ENCODE data around the gene CEP41.

Gene CEP41, protein sequence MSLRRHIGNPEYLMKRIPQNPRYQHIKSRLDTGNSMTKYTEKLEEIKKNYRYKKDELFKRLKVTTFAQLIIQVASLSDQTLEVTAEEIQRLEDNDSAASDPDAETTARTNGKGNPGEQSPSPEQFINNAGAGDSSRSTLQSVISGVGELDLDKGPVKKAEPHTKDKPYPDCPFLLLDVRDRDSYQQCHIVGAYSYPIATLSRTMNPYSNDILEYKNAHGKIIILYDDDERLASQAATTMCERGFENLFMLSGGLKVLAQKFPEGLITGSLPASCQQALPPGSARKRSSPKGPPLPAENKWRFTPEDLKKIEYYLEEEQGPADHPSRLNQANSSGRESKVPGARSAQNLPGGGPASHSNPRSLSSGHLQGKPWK

DNA sequence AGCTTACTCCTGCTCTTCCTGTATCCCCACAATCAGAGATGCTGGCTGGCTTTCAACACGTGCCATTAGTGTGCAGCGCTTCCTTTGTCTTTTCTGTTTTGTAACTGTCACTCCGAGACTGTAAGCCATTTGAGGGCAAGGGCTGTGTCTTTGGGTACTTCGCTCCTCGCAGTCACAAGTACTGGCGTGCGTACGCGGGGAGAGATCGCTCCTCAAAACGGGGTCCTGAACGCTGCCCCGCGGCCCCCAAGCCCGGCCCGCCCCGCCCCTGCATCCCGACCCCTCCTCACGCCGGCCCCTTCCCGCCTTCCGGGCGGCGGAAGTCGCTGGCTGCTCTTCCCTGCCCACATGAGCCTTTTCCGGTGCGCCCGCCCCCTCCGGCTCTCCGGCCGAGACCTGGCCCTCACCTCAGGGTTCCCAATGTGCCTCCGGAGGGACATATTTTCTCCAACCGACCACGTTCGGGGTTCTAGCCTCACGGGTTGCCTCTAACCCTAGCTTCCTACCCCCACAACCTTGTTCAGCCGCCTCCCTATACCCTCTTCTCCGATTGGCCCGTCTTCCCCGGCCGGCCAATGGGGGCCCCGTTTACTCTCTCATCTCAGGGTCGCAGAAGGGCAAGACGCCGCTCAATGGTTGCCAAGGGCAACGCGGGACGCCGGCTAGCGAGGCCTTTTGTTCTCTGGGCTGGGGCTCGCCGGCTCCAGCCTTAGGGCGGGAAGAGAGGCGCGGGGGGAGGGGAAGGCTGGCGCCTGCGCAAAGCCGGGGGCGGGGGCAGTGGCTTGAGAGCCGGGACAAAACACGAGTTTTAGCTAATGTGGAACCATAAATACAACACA is at the start of gene CEP41:
TSS of gene CEP41 (minus strand) at position 490 of the 839 bp plus-strand sequence. CDS start at position 440, 50 bp downstream.
- TF ChIP-seq POLR2A (IDR thresholded peaks at IDR 0.05; ENCODE audit: low read depth, low read length): no peak; the same call in 1 of the 2 replicates
- DNase-seq (ENCODE audit: insufficient read length, low spot score) (peak; percentile 94), FAIRE-seq (no peak)

DNA sequence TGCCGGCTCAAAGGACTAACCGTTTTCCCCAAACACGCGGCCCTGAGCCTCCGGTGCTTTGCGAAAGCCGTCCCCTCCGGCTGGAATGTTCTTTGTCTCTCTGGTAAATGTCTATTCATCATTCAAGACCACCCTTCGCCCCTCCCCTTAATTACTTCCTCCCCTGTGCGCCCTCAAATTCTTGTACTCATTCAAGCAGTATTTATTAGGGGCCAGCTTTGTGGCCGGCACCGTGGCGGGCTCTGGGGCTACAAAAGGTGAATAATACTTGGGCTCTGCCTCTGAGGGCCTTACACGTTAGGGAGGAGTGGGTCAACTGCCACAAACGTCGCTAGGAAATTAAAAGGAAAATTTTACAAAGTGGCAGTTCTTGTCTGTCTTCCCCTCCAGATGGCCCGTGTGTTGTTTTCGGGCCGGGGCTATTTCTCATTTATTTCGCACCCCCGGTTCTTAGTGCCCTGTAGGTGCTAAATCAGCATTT is 49.5 kb upstream of the CEP41 start:
- no peak for TF ChIP-seq POLR2A (IDR thresholded peaks at IDR 0.05; ENCODE audit: low read depth, low read length)
- no peak for FAIRE-seq
- DNase-seq (ENCODE audit: insufficient read length, low spot score): no peak

DNA sequence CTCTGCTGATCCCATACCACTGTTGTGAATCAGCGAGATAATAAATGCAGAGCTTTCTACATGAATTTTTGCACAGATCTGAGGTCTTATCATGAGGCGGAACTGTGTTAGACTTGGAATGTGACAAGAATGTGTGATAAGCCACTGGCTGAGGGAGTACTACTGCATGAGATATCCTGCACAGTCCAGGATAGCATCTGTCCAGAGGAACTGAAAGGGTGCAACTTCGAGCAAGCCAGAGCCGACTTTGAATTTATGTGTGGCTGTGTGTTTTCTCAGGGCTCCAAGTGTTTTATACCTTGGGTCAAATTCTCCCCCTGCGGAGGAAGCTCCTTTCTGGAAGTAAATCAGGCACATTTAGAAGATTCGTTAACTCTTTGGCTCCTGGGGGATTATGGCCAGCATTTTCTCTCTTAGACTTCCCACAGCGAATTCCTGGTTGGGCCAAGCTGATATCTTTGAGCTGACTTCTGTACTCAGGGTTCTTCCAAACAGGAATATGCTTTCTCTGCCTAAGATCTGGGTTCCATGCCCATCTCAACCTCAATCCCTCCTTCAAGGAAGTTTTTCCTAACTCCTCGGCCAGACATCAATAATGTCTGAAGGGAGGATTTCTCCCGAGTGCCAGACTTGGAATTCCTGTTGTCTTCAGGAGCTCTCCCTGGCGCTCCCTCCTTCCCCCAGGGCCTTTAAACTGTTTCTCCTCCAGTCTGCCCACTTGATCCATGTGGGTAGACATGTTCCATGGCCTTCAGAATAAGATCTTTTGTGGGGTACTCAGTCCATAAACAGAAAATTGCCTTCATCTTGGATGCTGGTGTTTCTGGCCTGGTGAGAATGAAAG is 48.5 kb upstream of the CEP41 start:
- no peak for FAIRE-seq
- no peak for TF ChIP-seq POLR2A (IDR thresholded peaks at IDR 0.05; ENCODE audit: low read depth, low read length)
- peak; percentile 69 for DNase-seq (ENCODE audit: insufficient read length, low spot score)

DNA sequence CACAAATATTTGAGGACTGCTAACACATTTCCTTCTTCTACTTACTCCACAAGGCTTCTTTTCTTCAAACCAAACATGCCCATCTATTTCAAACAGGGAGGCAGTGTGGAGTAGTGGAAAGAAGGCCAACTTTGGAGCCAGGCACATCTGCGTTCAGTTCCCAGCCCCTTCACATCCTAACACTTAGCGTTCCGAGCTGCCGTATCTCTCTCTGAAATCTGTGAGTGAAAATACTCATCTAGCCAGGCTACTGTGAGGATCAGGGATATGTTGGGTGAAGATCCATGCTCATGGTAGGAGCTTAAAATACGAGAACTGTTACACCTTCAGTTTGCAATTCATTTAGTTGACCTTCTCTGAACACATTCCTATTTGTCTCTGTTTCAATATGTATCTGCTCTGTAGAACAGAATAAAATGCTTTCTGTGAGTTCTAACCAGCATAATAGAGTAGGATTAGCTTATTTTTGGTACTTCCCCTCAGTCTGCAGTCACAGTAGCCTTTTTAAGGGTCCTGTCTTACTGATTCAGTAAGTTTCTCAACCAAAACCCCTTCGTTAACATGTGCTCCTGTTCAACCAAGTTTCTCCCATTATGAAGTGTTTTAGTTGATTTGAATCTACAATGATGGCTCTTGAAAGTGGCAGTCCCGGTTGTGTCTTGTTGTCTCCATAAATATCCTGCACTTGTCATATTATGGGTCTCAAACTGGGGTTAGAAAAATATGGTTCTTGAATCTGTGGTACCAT is 47.8 kb upstream of the CEP41 start:
- DNase-seq (ENCODE audit: insufficient read length, low spot score) (no peak), FAIRE-seq (no peak)
- no peak for TF ChIP-seq POLR2A (IDR thresholded peaks at IDR 0.05; ENCODE audit: low read depth, low read length)

DNA sequence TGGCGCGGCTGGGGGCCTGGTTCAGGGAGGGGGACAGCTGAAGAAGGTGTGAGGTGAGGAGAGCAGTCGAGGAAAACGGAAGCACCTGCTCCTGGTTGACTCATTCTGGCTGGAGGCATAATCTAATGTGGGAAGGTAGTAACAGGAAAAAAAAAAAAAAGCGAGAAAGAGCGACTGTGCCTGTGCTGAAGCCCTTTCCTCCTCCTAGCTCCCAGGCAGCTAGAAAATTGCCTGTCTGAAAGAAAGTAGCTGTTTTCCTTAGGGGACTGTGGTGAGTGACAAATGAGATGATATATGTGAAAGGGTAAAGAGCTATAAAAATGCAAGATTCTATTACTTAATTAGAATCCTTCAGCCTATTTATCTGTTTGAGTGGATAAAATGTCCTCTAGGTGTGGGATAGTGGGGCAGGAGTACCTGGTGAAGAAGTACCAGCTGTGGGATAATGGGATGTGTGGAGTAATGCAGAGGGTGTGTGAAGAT is 46.2 kb upstream of the CEP41 start:
- no peak for DNase-seq (ENCODE audit: insufficient read length, low spot score)
- TF ChIP-seq POLR2A (IDR thresholded peaks at IDR 0.05; ENCODE audit: low read depth, low read length): no peak
- FAIRE-seq: no peak

DNA sequence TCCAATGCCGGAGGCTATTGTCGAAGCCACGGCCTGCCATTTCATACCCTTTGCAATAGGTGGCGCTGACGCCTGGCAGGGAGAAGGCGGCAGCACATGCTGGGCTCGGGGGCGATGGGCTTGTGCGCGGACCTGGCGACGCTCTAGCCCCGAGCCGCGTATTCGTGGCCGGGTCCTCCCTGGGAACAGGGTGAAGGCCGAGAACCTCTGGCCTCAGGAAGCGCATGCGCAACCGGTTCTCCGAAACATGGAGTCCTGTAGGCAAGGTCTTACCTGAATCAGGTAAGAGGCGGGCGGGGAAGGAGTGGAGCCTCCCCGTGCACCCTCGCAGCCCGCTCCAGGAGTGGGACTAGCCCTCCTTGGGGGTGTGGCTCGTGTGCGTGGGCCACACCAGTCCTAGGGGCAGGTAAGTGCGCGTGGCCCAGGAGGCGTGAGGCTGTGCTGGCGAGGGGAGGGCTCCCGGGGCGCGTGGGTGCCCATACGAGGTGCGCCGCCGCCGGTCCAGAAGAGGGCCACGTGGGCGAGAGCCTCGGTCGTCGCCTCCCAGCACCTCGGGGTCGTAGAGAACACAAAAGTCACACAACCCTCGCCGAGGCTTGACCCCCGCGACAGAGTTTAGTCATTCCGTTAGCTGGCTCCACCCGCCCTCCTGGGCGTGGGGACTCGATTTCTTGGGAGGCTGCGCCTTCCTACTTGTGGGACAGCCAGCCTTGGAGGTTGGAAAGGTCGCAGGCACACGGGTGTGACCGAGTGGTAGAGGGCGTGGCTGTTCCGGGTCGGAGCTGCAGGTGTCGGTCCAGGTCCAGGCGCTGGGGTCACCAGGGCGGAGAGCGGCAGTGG is 45.5 kb upstream of the CEP41 start:
- FAIRE-seq (no peak), DNase-seq (ENCODE audit: insufficient read length, low spot score) (no peak)
- no peak for TF ChIP-seq POLR2A (IDR thresholded peaks at IDR 0.05; ENCODE audit: low read depth, low read length)

DNA sequence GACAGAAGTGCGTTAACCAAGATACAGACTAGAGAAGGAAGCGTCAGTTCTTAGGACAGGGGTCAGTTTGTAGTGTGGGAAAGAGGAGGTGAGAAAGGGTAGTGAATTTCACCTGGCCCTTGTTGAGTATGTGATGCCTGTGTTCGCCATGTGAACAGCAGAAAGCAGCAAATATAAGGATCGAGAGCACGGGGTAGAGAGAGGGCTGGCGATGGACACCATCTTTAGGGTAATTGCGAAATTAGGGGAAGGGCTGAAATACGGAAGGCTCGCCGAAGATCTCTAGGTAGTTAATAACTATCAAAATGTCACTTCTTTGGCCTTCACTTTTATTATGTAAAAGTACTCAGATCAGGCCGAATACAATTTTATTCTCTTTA is 44.9 kb upstream of the CEP41 start:
- TF ChIP-seq POLR2A (IDR thresholded peaks at IDR 0.05; ENCODE audit: low read depth, low read length): no peak
- DNase-seq (ENCODE audit: insufficient read length, low spot score) (no peak), FAIRE-seq (no peak)

DNA sequence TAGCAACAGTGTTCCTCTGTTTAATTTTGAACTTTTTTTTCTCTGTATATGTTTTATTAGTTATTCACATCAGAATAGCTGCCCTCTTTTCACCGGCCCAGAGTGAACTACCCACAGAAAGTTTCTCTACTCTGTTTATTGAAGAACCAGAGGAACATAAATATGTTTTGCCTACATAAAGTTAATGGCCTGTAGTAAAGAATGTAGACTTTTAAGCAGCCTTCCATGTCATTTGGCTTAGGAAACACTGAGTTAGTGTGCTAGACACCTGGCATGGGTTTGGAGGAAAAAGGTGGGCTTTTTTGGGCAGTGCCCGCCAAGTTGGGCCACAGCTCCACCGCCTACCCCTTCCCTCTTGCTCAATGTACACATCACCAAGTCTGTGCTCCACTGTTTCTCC is 42.2 kb upstream of the CEP41 start:
- FAIRE-seq (no peak), DNase-seq (ENCODE audit: insufficient read length, low spot score) (no peak)
- TF ChIP-seq POLR2A (IDR thresholded peaks at IDR 0.05; ENCODE audit: low read depth, low read length): no peak

DNA sequence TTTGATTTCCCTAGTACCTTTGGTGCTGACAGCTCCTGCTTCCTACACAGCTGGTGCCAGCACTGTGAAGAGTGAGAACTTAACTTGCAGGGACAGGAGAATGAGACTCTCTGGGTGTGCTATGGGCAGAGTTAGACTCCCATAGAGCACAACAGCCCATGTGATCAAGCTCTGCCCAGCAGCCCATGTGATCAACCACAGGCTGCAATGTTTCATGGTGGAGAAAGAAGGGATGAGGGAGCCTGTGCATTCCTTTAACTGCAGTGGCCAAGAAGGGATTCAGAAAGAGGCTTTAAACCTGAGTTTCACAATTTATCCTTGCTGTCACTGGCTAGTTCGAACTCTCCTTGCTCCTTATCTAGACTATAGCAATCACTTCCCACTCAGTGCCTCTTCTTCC is 41.1 kb upstream of the CEP41 start:
- FAIRE-seq (peak; percentile 15), DNase-seq (ENCODE audit: insufficient read length, low spot score) (no peak)
- TF ChIP-seq POLR2A (IDR thresholded peaks at IDR 0.05; ENCODE audit: low read depth, low read length): no peak

DNA sequence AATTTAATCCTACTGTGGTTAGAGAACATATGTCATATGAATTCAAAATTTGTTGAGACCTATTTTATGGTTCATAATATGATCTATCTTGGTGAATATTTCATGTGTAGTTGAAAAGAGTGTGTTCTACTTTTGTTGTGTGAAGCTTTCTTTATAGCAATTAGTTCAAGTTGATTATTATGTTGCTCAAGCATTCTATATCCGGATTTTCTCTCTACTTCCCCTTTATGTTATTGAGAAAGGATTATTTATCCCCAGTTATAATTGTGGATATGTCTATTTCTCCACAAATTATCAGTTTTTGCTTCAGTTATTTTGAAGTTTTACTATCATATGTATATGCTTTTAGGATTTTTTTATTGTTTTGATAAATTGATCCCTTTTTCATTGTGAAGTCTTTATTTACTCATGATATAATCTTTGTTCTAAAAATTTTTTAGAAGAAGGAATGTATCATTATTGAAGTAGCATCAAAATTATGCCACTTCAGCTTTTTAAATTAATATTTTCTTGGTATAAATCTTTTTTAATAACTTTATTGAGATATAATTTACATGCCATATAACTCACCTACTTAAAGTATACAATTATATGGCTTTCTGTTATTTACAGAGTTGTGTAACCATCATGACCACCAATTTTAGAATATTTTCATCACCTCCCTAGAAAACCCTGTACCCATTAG is 39.0 kb upstream of the CEP41 start:
- no peak for TF ChIP-seq POLR2A (IDR thresholded peaks at IDR 0.05; ENCODE audit: low read depth, low read length)
- FAIRE-seq (no peak), DNase-seq (ENCODE audit: insufficient read length, low spot score) (no peak)

DNA sequence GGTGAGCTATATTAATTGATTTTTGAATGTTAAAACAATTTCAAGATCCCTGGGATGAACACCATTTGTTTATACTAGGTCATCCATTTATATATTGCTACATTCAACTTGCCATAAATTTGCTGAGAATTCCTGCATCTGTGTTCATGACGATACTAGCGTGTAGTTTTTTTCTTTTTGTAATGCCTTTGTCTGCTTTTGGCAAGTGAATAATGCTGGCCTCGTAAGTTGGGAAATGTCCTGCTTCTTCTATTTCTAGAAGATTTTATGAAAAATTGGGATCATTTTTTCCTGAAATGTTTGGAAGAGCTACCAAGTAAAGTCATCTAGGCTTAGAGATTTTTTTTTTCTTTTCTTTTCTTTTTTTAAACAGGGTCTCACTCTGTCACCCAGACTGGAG is 38.2 kb upstream of the CEP41 start:
- no peak for DNase-seq (ENCODE audit: insufficient read length, low spot score)
- no peak for TF ChIP-seq POLR2A (IDR thresholded peaks at IDR 0.05; ENCODE audit: low read depth, low read length)
- FAIRE-seq: no peak
